BLaER1 treated with 17β-estradiol and CSF1 and Interleukin-3, amounts not matched to agents 10 nM and 100 nM (cell line): ENCODE measurements around the gene COL2A1.

Experiments used
- H3K27ac ChIP-seq, 11 experiments: shearing (Covaris generic); formaldehyde crosslinking; 2 replicates each; pipeline ENCODE4 v1.8.1; 2022
- H3K27me3 ChIP-seq, 11 experiments: shearing (Covaris generic); formaldehyde crosslinking; 2 replicates each; pipeline ENCODE4 v1.8.1; 2022
- H3K36me3 ChIP-seq, 11 experiments: shearing (Covaris generic); formaldehyde crosslinking; 2 replicates each; pipeline ENCODE4 v1.8.1; 2022
- H3K4me1 ChIP-seq, 10 experiments: shearing (Covaris generic); formaldehyde crosslinking; 2 replicates each; pipeline ENCODE4 v1.8.1; 2022
- H3K4me2 ChIP-seq, 11 experiments: shearing (Covaris generic); formaldehyde crosslinking; 2 replicates each; pipeline ENCODE4 v1.8.1; 2022
- H3K4me3 ChIP-seq, 10 experiments: shearing (Covaris generic); formaldehyde crosslinking; 2 replicates each; pipeline ENCODE4 v1.8.1; 2022
- H3K9ac ChIP-seq, 11 experiments: shearing (Covaris generic); formaldehyde crosslinking; 2 replicates each; pipeline ENCODE4 v1.8.1; 2022
- H3K9me3 ChIP-seq, 11 experiments: shearing (Covaris generic); formaldehyde crosslinking; replicated peaks in 1 of 11; 2 replicates each; pipeline ENCODE4 v1.8.1; 2022
- H4K20me1 ChIP-seq, 11 experiments: shearing (Covaris generic); formaldehyde crosslinking; 2 replicates each; pipeline ENCODE4 v1.8.1; 2022
- Cebpa-rat ChIP-seq, 11 experiments: shearing (Covaris generic); IDR thresholded peaks; 2 replicates each; pipeline ENCODE4 v1.8.1; 2022

COL2A1 gene

GRCh38 chr12:48017921-48018617 lies 13.8 kb upstream of the COL2A1 start:
- H3K4me3 ChIP-seq: no peak overlapping the region
- H3K27ac ChIP-seq: no peak overlapping the region
- H3K4me1 ChIP-seq: peaks cover 0 to 4% (median 0%) of the 10 kb centered on the region in 10 experiments; a peak in 1 of 20 replicates
- H3K4me2 ChIP-seq: no peak overlapping the region
- TF ChIP-seq Cebpa-rat (IDR thresholded peaks at IDR 0.05): no peak
- H3K27me3 ChIP-seq: no peaks in the 10 kb centered on the region
- H3K36me3 ChIP-seq: no peaks in the 10 kb centered on the region
- no peaks in the 10 kb centered on the region for H3K9me3 ChIP-seq
- H3K9ac ChIP-seq: no peak overlapping the region
- H4K20me1 ChIP-seq: no peaks in the 10 kb centered on the region

GRCh38 chr12:48017496-48017895 lies 13.2 kb upstream of the COL2A1 start:
- Histone ChIP-seq H3K4me2 (no peak overlapping the region), H3K4me1 (peaks cover 0 to 4% (median 0%) of the 10 kb centered on the region in 10 experiments; a peak in 1 of 20 replicates), H3K9ac (no peak overlapping the region), H4K20me1 (no peaks in the 10 kb centered on the region), H3K27ac (no peak overlapping the region), H3K4me3 (no peak overlapping the region), H3K9me3 (no peaks in the 10 kb centered on the region), H3K27me3 (no peaks in the 10 kb centered on the region), H3K36me3 (no peaks in the 10 kb centered on the region)
- no peak for TF ChIP-seq Cebpa-rat (IDR thresholded peaks at IDR 0.05)

GRCh38 chr12:48016373-48017020 lies 12.2 kb upstream of the COL2A1 start:
- no peak overlapping the region for H3K4me2 ChIP-seq
- no peak overlapping the region for H3K27ac ChIP-seq
- H3K36me3 ChIP-seq: no peaks in the 10 kb centered on the region
- H3K4me3 ChIP-seq: no peak overlapping the region
- no peaks in the 10 kb centered on the region for H3K27me3 ChIP-seq
- H4K20me1 ChIP-seq: no peaks in the 10 kb centered on the region
- no peak overlapping the region for H3K9ac ChIP-seq
- no peaks in the 10 kb centered on the region for H3K9me3 ChIP-seq
- TF ChIP-seq Cebpa-rat (IDR thresholded peaks at IDR 0.05): no peak
- H3K4me1 ChIP-seq: peaks cover 0 to 4% (median 0%) of the 10 kb centered on the region in 10 experiments; a peak in 1 of 20 replicates

- H3K4me2 ChIP-seq: no peak overlapping the region
- no peaks in the 10 kb centered on the region for H3K27me3 ChIP-seq
Observed at GRCh38 chr12:48015954-48016353, 11.7 kb upstream of the COL2A1 start.

GRCh38 chr12:48015129-48015528 lies 10.9 kb upstream of the COL2A1 start:
- Histone ChIP-seq H3K27me3 (no peaks in the 10 kb centered on the region), H3K4me1 (peaks cover 0 to 9% (median 0%) of the 10 kb centered on the region in 10 experiments; a peak in 3 of 20 replicates)
- no peak for TF ChIP-seq Cebpa-rat (IDR thresholded peaks at IDR 0.05)

More at GRCh38 chr12:48015954-48016353, 11.7 kb upstream of the COL2A1 start:
- no peak for TF ChIP-seq Cebpa-rat (IDR thresholded peaks at IDR 0.05)
- Histone ChIP-seq H3K36me3 (no peaks in the 10 kb centered on the region), H3K4me3 (no peak overlapping the region), H3K9ac (no peak overlapping the region), H3K4me1 (peaks cover 0 to 4% (median 0%) of the 10 kb centered on the region in 10 experiments; a peak in 1 of 20 replicates), H3K27ac (no peak overlapping the region), H3K9me3 (no peaks in the 10 kb centered on the region), H4K20me1 (no peaks in the 10 kb centered on the region)

GRCh38 chr12:48013287-48013686 lies 9.0 kb upstream of the COL2A1 start:
- Histone ChIP-seq H3K4me2 (no peak overlapping the region), H3K9me3 (no peaks in the 10 kb centered on the region), H3K36me3 (no peaks in the 10 kb centered on the region), H3K4me1 (peaks cover 0 to 11% (median 0%) of the 10 kb centered on the region in 10 experiments; a peak in 3 of 20 replicates), H3K4me3 (no peak overlapping the region), H4K20me1 (no peaks in the 10 kb centered on the region), H3K27ac (no peak overlapping the region), H3K9ac (no peak overlapping the region), H3K27me3 (peaks cover 0 to 8% (median 0%) of the 10 kb centered on the region in 11 experiments; a peak in 4 of 22 replicates)
- TF ChIP-seq Cebpa-rat (IDR thresholded peaks at IDR 0.05): no peak

More at GRCh38 chr12:48015129-48015528, 10.9 kb upstream of the COL2A1 start:
- Histone ChIP-seq H3K4me2 (no peak overlapping the region), H3K9me3 (no peaks in the 10 kb centered on the region), H4K20me1 (no peaks in the 10 kb centered on the region), H3K9ac (no peak overlapping the region), H3K4me3 (no peak overlapping the region), H3K27ac (no peak overlapping the region), H3K36me3 (no peaks in the 10 kb centered on the region)

GRCh38 chr12:48012070-48012469 lies 7.8 kb upstream of the COL2A1 start:
- TF ChIP-seq Cebpa-rat (IDR thresholded peaks at IDR 0.05): no peak
- Histone ChIP-seq H3K27ac (no peak overlapping the region), H4K20me1 (no peaks in the 10 kb centered on the region), H3K4me1 (peaks cover 0 to 11% (median 0%) of the 10 kb centered on the region in 10 experiments; a peak in 3 of 20 replicates), H3K4me2 (no peak overlapping the region), H3K36me3 (no peaks in the 10 kb centered on the region), H3K27me3 (peaks cover 0 to 11% (median 2%) of the 10 kb centered on the region in 11 experiments; a peak in 10 of 22 replicates), H3K9ac (no peak overlapping the region), H3K4me3 (no peak overlapping the region), H3K9me3 (no peaks in the 10 kb centered on the region)

GRCh38 chr12:48010366-48010970 lies 6.2 kb upstream of the COL2A1 start:
- no peak for TF ChIP-seq Cebpa-rat (IDR thresholded peaks at IDR 0.05)
- peaks cover 0 to 5% (median 0%) of the 10 kb centered on the region in 11 experiments; a peak in 2 of 22 replicates for H4K20me1 ChIP-seq
- no peak overlapping the region for H3K27ac ChIP-seq
- peaks cover 0 to 7% (median 0%) of the 10 kb centered on the region in 10 experiments; a peak in 2 of 20 replicates for H3K4me1 ChIP-seq
- H3K27me3 ChIP-seq: peaks cover 9 to 27% (median 18%) of the 10 kb centered on the region in 11 experiments
- no peak overlapping the region for H3K9ac ChIP-seq
- H3K4me2 ChIP-seq: peak overlapping the region in 4 of 11 experiments; percentile 4 to 18 (median 10); a peak in 3 of 22 replicates
- no peaks in the 10 kb centered on the region for H3K36me3 ChIP-seq
- no peak overlapping the region for H3K4me3 ChIP-seq
- H3K9me3 ChIP-seq: no peaks in the 10 kb centered on the region

GRCh38 chr12:48009471-48009870 lies 5.2 kb upstream of the COL2A1 start:
- no peak overlapping the region for H3K4me2 ChIP-seq
- H3K4me1 ChIP-seq: peaks cover 4 to 15% (median 6%) of the 10 kb centered on the region in 10 experiments; a peak in 19 of 20 replicates
- no peak overlapping the region for H3K27ac ChIP-seq
- no peak for TF ChIP-seq Cebpa-rat (IDR thresholded peaks at IDR 0.05)
- H3K9ac ChIP-seq: no peak overlapping the region
- H3K27me3 ChIP-seq: peaks cover 19 to 37% (median 28%) of the 10 kb centered on the region in 11 experiments
- peaks cover 0 to 15% (median 2%) of the 10 kb centered on the region in 11 experiments; a peak in 9 of 22 replicates for H4K20me1 ChIP-seq
- no peaks in the 10 kb centered on the region for H3K36me3 ChIP-seq
- H3K9me3 ChIP-seq: no peaks in the 10 kb centered on the region
- no peak overlapping the region for H3K4me3 ChIP-seq
